ENCODE measurements around the gene PRADC1. TPM values are rescaled to one million over a fixed set of nuclear protein-coding genes. Genes with fewer than 3 reads are reported as not detected.

The PRADC1 gene
- total RNA-seq, 1 experiment from 2014 or later, result 12.9 TPM

DNA sequence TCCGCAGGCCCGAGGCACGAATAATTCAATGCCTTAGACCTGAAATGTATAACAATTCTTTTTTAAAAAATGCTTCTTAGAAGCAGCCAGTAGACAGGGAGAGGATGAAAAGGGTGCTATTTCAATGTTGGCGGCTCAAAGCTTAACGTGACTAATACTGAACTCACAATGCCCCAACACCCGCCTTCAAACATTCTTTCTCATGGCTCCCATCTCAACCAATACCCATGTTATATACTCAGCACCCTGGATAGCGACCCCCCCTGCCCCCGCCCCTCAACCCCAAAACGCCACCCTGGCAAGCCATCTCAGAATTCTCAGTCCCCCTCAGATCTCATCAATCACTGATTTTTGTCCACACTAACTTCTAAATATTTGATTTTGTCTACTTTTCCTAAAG, 46.8 kb upstream of the PRADC1 start:
- Mint-ChIP-seq H3K4me1 (peaks cover 14% of the 10 kb centered on the region), H3K36me3 (peaks cover 6% of the 10 kb centered on the region; the same call in 1 of the 2 replicates), H3K27ac (no peak overlapping the region), H3K9me3 (no peaks in the 10 kb centered on the region), H3K4me3 (no peak overlapping the region), H3K27me3 (ENCODE audit: low read depth) (no peaks in the 10 kb centered on the region)
- TF ChIP-seq, protein P1, sequence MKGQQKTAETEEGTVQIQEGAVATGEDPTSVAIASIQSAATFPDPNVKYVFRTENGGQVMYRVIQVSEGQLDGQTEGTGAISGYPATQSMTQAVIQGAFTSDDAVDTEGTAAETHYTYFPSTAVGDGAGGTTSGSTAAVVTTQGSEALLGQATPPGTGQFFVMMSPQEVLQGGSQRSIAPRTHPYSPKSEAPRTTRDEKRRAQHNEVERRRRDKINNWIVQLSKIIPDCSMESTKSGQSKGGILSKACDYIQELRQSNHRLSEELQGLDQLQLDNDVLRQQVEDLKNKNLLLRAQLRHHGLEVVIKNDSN (CRISPR knock-in tag; IDR thresholded peaks at IDR 0.05), result no peak
- TF ChIP-seq, protein P2, sequence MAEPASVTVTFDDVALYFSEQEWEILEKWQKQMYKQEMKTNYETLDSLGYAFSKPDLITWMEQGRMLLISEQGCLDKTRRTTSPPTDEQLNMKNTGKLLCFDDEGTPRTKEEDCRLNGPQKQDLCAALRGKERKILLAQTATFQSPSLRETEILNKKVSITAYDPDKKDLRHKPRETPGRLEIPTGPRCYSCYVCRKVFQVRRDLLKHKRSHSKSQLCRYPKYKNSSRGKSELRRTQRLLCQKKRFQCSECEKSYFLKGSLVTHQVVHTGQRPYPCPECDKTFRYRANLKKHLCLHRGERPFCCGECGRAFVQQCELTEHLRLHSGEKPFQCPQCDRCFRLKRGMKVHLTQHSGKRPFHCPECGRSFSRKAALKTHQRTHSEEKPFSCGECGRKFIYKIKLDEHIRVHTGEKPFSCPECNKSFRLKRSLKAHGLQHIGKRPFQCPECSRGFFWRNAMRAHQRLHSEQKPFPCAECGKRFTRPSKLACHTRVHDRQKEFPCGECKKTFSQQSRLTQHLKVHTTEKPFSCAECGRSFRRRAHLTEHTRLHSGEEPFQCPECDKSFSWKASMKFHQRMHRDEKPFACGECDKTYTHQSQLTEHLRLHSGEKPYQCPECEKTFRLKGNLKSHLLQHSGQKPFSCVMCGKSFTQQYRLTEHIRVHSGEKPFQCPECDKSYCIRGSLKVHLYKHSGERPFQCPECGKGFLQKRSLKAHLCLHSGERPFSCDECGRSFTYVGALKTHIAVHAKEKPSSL (CRISPR knock-in tag; conservative IDR thresholded peaks at IDR 0.05), result no peak
- TF ChIP-seq NFE2L1 (CRISPR knock-in tag; IDR thresholded peaks at IDR 0.05), result no peak
- TF ChIP-seq ATF1 (CRISPR knock-in tag; IDR thresholded peaks at IDR 0.05), result no peak
- TF ChIP-seq NFYB (CRISPR knock-in tag; conservative IDR thresholded peaks at IDR 0.05; ENCODE audit: low read depth), result no peak
- no peak for TF ChIP-seq ZBTB21 (CRISPR knock-in tag; IDR thresholded peaks at IDR 0.05; ENCODE audit: borderline replicate concordance)
- TF ChIP-seq, protein P3, sequence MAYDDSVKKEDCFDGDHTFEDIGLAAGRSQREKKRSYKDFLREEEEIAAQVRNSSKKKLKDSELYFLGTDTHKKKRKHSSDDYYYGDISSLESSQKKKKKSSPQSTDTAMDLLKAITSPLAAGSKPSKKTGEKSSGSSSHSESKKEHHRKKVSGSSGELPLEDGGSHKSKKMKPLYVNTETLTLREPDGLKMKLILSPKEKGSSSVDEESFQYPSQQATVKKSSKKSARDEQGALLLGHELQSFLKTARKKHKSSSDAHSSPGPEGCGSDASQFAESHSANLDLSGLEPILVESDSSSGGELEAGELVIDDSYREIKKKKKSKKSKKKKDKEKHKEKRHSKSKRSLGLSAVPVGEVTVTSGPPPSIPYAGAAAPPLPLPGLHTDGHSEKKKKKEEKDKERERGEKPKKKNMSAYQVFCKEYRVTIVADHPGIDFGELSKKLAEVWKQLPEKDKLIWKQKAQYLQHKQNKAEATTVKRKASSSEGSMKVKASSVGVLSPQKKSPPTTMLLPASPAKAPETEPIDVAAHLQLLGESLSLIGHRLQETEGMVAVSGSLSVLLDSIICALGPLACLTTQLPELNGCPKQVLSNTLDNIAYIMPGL (CRISPR knock-in tag; IDR thresholded peaks at IDR 0.05), result no peak
- no peak for TF ChIP-seq ERG (CRISPR knock-in tag; IDR thresholded peaks at IDR 0.05)
- TF ChIP-seq SP1 (CRISPR knock-in tag; conservative IDR thresholded peaks at IDR 0.05), result no peak
- no peak for TF ChIP-seq ZNF423 (CRISPR knock-in tag; IDR thresholded peaks at IDR 0.05)
- TF ChIP-seq NR2C2 (CRISPR knock-in tag; IDR thresholded peaks at IDR 0.05), result no peak
- TF ChIP-seq GRHL2 (CRISPR knock-in tag; IDR thresholded peaks at IDR 0.05; ENCODE audit: insufficient replicate concordance, severe bottlenecking), result no peak
- TF ChIP-seq JAZF1 (CRISPR knock-in tag; IDR thresholded peaks at IDR 0.05), result no peak
- no peak for TF ChIP-seq ZNF232 (CRISPR knock-in tag; IDR thresholded peaks at IDR 0.05)
- TF ChIP-seq GTF2I (CRISPR knock-in tag; conservative IDR thresholded peaks at IDR 0.05), result no peak
- TF ChIP-seq, protein P4, sequence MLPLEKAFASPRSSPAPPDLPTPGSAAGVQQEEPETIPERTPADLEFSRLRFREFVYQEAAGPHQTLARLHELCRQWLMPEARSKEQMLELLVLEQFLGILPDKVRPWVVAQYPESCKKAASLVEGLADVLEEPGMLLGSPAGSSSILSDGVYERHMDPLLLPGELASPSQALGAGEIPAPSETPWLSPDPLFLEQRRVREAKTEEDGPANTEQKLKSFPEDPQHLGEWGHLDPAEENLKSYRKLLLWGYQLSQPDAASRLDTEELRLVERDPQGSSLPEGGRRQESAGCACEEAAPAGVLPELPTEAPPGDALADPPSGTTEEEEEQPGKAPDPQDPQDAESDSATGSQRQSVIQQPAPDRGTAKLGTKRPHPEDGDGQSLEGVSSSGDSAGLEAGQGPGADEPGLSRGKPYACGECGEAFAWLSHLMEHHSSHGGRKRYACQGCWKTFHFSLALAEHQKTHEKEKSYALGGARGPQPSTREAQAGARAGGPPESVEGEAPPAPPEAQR (CRISPR knock-in tag; IDR thresholded peaks at IDR 0.05), result no peak
- no peak for TF ChIP-seq RORB (CRISPR knock-in tag; IDR thresholded peaks at IDR 0.05)
- ATAC-seq, result no peak
- POLR2A ChIA-PET, result no interaction called here
- no peak for DNase-seq (ENCODE audit: low spot score)
- CTCF ChIA-PET, result interaction anchor here (1.0 to 2.1 kb wide), 7 partner anchors 10 to 80 kb away, joined by 3 to 9 read pairs (median 5); partner anchors contain the start of gene EGR4

DNA sequence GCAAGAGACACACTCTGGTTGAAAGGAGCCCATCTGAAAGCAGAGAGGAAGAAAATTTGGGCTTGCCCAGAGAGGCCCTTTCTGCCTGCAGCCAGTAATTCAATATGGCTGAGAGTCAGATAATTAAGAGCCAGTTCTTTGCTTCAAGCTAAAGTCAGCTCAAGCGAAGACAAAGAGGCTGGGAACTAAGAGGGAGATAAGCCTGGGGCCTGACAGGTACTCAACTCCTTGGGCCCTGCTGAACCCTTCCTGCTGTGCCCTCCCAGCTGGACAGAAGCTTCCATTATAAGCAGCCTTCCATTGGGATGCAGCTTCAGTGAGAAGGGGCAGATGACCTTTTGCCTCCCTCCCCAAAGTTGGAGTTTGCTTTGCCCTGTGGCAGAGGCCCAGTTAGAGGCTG, 39.2 kb upstream of the PRADC1 start:
- peaks cover 33% of the 10 kb centered on the region for H3K27me3 Mint-ChIP-seq (ENCODE audit: low read depth)
- DNase-seq (ENCODE audit: low spot score) (no peak), ATAC-seq (no peak)
- no peaks in the 10 kb centered on the region for H3K36me3 Mint-ChIP-seq
- TF ChIP-seq TP53 (CRISPR knock-in tag; IDR thresholded peaks at IDR 0.05) (no peak), NFYB (CRISPR knock-in tag; conservative IDR thresholded peaks at IDR 0.05; ENCODE audit: low read depth) (no peak), ZBTB43 (CRISPR knock-in tag; IDR thresholded peaks at IDR 0.05) (no peak), CDX4 (CRISPR knock-in tag; IDR thresholded peaks at IDR 0.05; ENCODE audit: borderline replicate concordance) (no peak), ZNF317 (CRISPR knock-in tag; IDR thresholded peaks at IDR 0.05; ENCODE audit: borderline replicate concordance, low read depth) (no peak)
- TF ChIP-seq, protein P4 (CRISPR knock-in tag; IDR thresholded peaks at IDR 0.05), result no peak
- no peak overlapping the region for H3K4me3 Mint-ChIP-seq
- peaks cover 14% of the 10 kb centered on the region for H3K4me1 Mint-ChIP-seq
- POLR2A ChIA-PET, result no interaction called here
- CTCF ChIA-PET, result interaction anchor here (1.0 to 1.4 kb wide), 3 partner anchors 11 to 95 kb away, joined by 3 to 4 read pairs (median 3); no protein-coding TSS in a partner anchor
- no peak overlapping the region for H3K27ac Mint-ChIP-seq
- H3K9me3 Mint-ChIP-seq, result no peaks in the 10 kb centered on the region

Measured in WTC11 (cell line).